Natural killer cell (primary cell): ENCODE data around the gene SSBP2. TPM values are rescaled to one million over a fixed set of nuclear protein-coding genes. Genes with fewer than 3 reads are reported as not detected.
"Not testable (repeated sequence)": the region's sequence is repeated elsewhere in the genome, so short reads cannot be mapped to it uniquely, and the experiment has no call there.

Experiments used
- ATAC-seq, 3 donors: fragments of 150-1000 bp in 2 of 3; fragments of 200-7000 bp in 1 of 3; cut with Tn5 transposase; 1 replicate in 1 of 3; 2 replicates in 2 of 3; pipeline ENCODE4 v1.10.0; 2021; ENCODE audit warnings: mild to moderate bottlenecking in 2 of 3, moderate library complexity in 2 of 3
- DNase-seq, 2 donors: peaks; one replicate each; pipeline versions ENCODE4 v3.0.0 to v3.0.0-alpha.2; 2013 to 2021; ENCODE audit warnings: mixed read lengths in 1 of 2
- H3K27ac ChIP-seq: one replicate; pipeline ENCODE4 v1.5.1; 2013; ENCODE audit warnings: mild to moderate bottlenecking, low read length
- H3K27me3 ChIP-seq: one replicate; pipeline ENCODE4 v1.6.1; 2013; ENCODE audit warnings: low read length; ENCODE audit not compliant: control insufficient read depth, insufficient read depth
- H3K36me3 ChIP-seq: one replicate; pipeline ENCODE4 v1.6.1; 2013; ENCODE audit warnings: low read length; ENCODE audit not compliant: control insufficient read depth, insufficient read depth
- H3K4me1 ChIP-seq: one replicate; pipeline ENCODE4 v1.6.1; 2013; ENCODE audit warnings: low read length; ENCODE audit not compliant: control insufficient read depth, insufficient read depth
- H3K4me3 ChIP-seq: one replicate; pipeline ENCODE4 v1.5.1; 2013; ENCODE audit warnings: low read length
- H3K9me3 ChIP-seq: one replicate; pipeline ENCODE4 v1.6.1; 2013; ENCODE audit warnings: low read length; ENCODE audit not compliant: control insufficient read depth, insufficient read depth
- H3K27ac Mint-ChIP-seq, 2 donors: one replicate each; pipeline ENCODE4 v1.8.0; 2022; ENCODE audit warnings: mild to moderate bottlenecking in 2 of 2, mixed read lengths in 2 of 2, moderate library complexity in 1 of 2
- H3K27me3 Mint-ChIP-seq, 2 donors: one replicate each; pipeline ENCODE4 v1.8.0; 2022; ENCODE audit warnings: low read depth in 2 of 2, mixed read lengths in 2 of 2
- H3K36me3 Mint-ChIP-seq: one replicate; pipeline ENCODE4 v1.8.0; 2022; ENCODE audit warnings: mixed read lengths
- H3K4me1 Mint-ChIP-seq, 2 donors: one replicate each; pipeline ENCODE4 v1.8.0; 2022; ENCODE audit warnings: mixed read lengths in 2 of 2
- H3K4me3 Mint-ChIP-seq: one replicate; pipeline ENCODE4 v1.8.0; 2022; ENCODE audit warnings: mild to moderate bottlenecking, moderate library complexity, mixed read lengths
- H3K9me3 Mint-ChIP-seq, 2 donors: one replicate each; pipeline ENCODE4 v1.8.0; 2022; ENCODE audit warnings: mixed read lengths in 2 of 2
- CTCF ChIP-seq: fragments of 200-600 bp; IDR thresholded peaks from one replicate; pipeline ENCODE4 v1.8.0; 2022; ENCODE audit warnings: antibody characterized with exemption
- WGBS: methylation state at CpG from one replicate; pipeline ENCODE4 v1.1.7; 2013; ENCODE audit warnings: missing lambda C conversion rate; ENCODE audit not compliant: insufficient coverage; 5-methylcytosine and 5-hydroxymethylcytosine counted together
- intact Hi-C: fragments of 100-400 bp; cut with micrococcal nuclease; formaldehyde crosslinking; loops from one replicate; pipeline ENCODE4 v1.14.2; 2022
- total RNA-seq, 4 donors: library from RNA; stranded (reverse); fragments of 120-200 nt in 1 of 4; gene quantifications; one replicate each; pipeline versions ENCODE4 v1.2.3 to v1.2.4, GENCODE V29; 2013 to 2022

SSBP2 gene
- total RNA-seq, 3 donors from 2014 or later (not counting 1 experiment from before 2014, with no cell fraction given) = 13.1 to 17.3 (median 14.8) TPM

GRCh38 chr5:81606150-81606549 is 144.7 kb downstream of the SSBP2 start:
- DNase-seq (no peak), ATAC-seq (no peak)
- peaks cover 7% of the 10 kb centered on the region for H3K9me3 ChIP-seq
- no peaks in the 10 kb centered on the region for H3K4me1 Mint-ChIP-seq
- H3K27me3 ChIP-seq = no peaks in the 10 kb centered on the region
- no peaks in the 10 kb centered on the region for H3K36me3 ChIP-seq
- intact Hi-C loops = no loop called here
- no peaks in the 10 kb centered on the region for H3K36me3 Mint-ChIP-seq
- H3K27ac Mint-ChIP-seq = no peak overlapping the region
- 52% methylated on average over 2 of the region's 2 CpGs for WGBS
- no peaks in the 10 kb centered on the region for H3K27me3 Mint-ChIP-seq
- no peaks in the 10 kb centered on the region for H3K9me3 Mint-ChIP-seq
- no peak overlapping the region for H3K27ac ChIP-seq
- no peak for TF ChIP-seq CTCF
- no peaks in the 10 kb centered on the region for H3K4me1 ChIP-seq
- H3K4me3 ChIP-seq = no peak overlapping the region
- no peak overlapping the region for H3K4me3 Mint-ChIP-seq

- Histone ChIP-seq H3K9me3 (peaks cover 7% of the 10 kb centered on the region), H3K27me3 (no peaks in the 10 kb centered on the region), H3K4me3 (no peak overlapping the region), H3K27ac (no peak overlapping the region), H3K36me3 (no peaks in the 10 kb centered on the region), H3K4me1 (no peaks in the 10 kb centered on the region)
- ATAC-seq (no peak), DNase-seq (no peak)
- 100% methylated on average over 1 of the region's 2 CpGs for WGBS
- no peak for TF ChIP-seq CTCF
- Mint-ChIP-seq H3K4me3 (no peak overlapping the region), H3K36me3 (no peaks in the 10 kb centered on the region), H3K27me3 (no peaks in the 10 kb centered on the region), H3K9me3 (no peaks in the 10 kb centered on the region), H3K27ac (no peak overlapping the region), H3K4me1 (no peaks in the 10 kb centered on the region)
- intact Hi-C loops = no loop called here
Measured at GRCh38 chr5:81605299-81605698, 145.6 kb downstream of the SSBP2 start.

GRCh38 chr5:81604193-81604592 is 146.7 kb downstream of the SSBP2 start:
- Histone ChIP-seq H3K4me3 (no peak overlapping the region), H3K27me3 (no peaks in the 10 kb centered on the region), H3K9me3 (no peaks in the 10 kb centered on the region), H3K4me1 (no peaks in the 10 kb centered on the region), H3K36me3 (no peaks in the 10 kb centered on the region), H3K27ac (no peak overlapping the region)
- H3K36me3 Mint-ChIP-seq = no peaks in the 10 kb centered on the region
- no peaks in the 10 kb centered on the region for H3K27me3 Mint-ChIP-seq
- TF ChIP-seq CTCF = no peak
- intact Hi-C loops = no loop called here
- H3K4me1 Mint-ChIP-seq = no peaks in the 10 kb centered on the region
- no peaks in the 10 kb centered on the region for H3K9me3 Mint-ChIP-seq
- ATAC-seq = no peak
- DNase-seq = no peak
- no peak overlapping the region for H3K27ac Mint-ChIP-seq
- H3K4me3 Mint-ChIP-seq = no peak overlapping the region

- WGBS = no CpG with 5 or more reads among the region's 1 CpG
- H3K4me3 Mint-ChIP-seq = no peak overlapping the region
- TF ChIP-seq CTCF = no peak
- no peak overlapping the region for H3K4me3 ChIP-seq
- no peaks in the 10 kb centered on the region for H3K4me1 ChIP-seq
- H3K27ac Mint-ChIP-seq = no peak overlapping the region
- intact Hi-C loops = no loop called here
- DNase-seq = no peak
- peaks cover 9% of the 10 kb centered on the region for H3K36me3 Mint-ChIP-seq
- no peaks in the 10 kb centered on the region for H3K4me1 Mint-ChIP-seq
- no peak overlapping the region for H3K27ac ChIP-seq
- no peaks in the 10 kb centered on the region for H3K27me3 ChIP-seq
- H3K36me3 ChIP-seq = no peaks in the 10 kb centered on the region
- no peak for ATAC-seq
- no peaks in the 10 kb centered on the region for H3K9me3 Mint-ChIP-seq
- H3K27me3 Mint-ChIP-seq = no peaks in the 10 kb centered on the region
- no peaks in the 10 kb centered on the region for H3K9me3 ChIP-seq
Measured at GRCh38 chr5:81601919-81602318, 149.0 kb downstream of the SSBP2 start.

GRCh38 chr5:81592085-81592484 is 158.8 kb downstream of the SSBP2 start:
- Mint-ChIP-seq H3K9me3 (peaks cover 2 to 13% of the 10 kb centered on the region in 2 donors), H3K4me1 (peaks cover 10 to 17% of the 10 kb centered on the region in 2 donors)
- H3K27me3 Mint-ChIP-seq, intact Hi-C loops, H3K4me3 ChIP-seq, H3K9me3 ChIP-seq, DNase-seq, H3K36me3 Mint-ChIP-seq, H3K36me3 ChIP-seq, H3K27me3 ChIP-seq, ATAC-seq, H3K27ac Mint-ChIP-seq, H3K27ac ChIP-seq, H3K4me3 Mint-ChIP-seq, H3K4me1 ChIP-seq: not testable (repeated sequence)
- 98% methylated on average over 7 of the region's 10 CpGs for WGBS
